HG03139 (cell line): ENCODE data around the gene PTCD1.

ENCODE experiments used
- ATAC-seq: cut with Tn5 transposase; IDR thresholded peaks from one replicate; pipeline ENCODE4 v1.9.1; 2021; ENCODE audit not compliant: unreplicated experiment

Gene PTCD1, protein sequence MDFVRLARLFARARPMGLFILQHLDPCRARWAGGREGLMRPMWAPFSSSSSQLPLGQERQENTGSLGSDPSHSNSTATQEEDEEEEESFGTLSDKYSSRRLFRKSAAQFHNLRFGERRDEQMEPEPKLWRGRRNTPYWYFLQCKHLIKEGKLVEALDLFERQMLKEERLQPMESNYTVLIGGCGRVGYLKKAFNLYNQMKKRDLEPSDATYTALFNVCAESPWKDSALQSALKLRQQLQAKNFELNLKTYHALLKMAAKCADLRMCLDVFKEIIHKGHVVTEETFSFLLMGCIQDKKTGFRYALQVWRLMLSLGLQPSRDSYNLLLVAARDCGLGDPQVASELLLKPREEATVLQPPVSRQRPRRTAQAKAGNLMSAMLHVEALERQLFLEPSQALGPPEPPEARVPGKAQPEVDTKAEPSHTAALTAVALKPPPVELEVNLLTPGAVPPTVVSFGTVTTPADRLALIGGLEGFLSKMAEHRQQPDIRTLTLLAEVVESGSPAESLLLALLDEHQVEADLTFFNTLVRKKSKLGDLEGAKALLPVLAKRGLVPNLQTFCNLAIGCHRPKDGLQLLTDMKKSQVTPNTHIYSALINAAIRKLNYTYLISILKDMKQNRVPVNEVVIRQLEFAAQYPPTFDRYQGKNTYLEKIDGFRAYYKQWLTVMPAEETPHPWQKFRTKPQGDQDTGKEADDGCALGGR

DNA sequence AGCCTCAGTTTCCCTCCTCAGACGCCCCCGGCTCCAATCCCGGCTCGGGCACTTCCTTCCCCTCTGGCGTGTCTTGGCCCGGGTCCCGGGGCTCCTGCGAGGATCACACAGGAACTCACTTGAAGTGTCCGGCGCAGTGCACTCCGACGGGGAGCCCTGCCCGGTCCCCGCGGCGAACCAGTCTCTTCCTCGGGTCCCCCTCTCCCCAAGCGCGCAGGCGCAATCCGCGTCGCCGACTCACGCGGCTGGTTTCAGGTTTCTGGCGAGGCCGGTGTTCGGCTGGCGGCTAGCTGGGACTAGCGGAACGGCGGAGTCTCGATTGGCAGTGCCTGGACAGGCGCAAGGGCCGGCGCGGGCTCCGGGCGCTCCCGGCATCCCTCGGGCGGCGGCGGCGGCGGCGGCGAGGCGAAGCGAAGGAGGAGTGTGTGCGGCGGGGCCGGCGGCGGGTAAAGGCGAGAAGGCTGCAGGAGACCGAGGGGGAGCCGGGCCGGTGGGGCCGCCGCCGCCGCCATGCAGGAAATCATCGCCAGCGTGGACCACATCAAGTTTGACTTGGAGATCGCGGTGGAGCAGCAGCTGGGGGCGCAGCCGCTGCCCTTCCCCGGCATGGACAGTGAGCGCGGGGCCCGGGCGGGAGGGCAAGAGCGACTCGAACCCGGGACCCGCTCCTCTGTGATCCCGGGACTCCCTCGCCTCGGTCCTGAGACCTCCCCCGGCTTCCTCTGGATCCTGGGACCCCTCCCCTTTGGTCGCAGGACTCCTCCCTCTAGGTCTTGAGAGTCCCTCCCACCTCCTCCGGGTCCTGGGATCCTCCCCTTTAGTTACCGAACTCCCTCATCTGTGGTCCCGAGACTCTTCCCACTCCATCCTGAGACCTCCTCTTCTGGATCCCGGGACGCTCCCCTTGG lies at the start of gene PTCD1, which contains the start of gene CPSF4:
TSS of gene PTCD1 (minus strand) at position 226 of the 908 bp plus-strand sequence. CDS start 3,556 bp downstream, outside the sequence.
TSS of gene CPSF4 (plus strand) at position 371 of the 908 bp plus-strand sequence. CDS start at position 511, 140 bp downstream.
- ATAC-seq, result peak; percentile 85

DNA sequence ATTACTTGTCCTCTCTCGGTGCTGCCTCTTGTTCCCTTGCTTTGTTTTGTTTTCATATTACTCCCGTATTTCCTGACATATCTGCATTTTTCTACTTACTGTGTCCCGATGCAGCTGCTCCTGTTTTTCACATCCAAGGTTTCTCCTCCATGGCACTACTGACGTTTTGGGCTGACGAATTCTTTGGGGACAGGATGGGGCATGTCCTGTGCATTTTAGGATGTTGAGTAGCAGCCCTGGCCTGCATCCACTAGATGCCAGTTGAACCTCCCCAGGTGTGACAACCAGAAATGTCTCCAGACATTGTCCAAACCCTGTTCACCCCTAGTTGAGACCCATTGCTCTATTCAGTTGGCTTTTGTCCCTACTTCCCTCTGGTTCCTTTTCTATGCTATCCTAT lies 46.5 kb upstream of the PTCD1 start:
- ATAC-seq, result no peak

DNA sequence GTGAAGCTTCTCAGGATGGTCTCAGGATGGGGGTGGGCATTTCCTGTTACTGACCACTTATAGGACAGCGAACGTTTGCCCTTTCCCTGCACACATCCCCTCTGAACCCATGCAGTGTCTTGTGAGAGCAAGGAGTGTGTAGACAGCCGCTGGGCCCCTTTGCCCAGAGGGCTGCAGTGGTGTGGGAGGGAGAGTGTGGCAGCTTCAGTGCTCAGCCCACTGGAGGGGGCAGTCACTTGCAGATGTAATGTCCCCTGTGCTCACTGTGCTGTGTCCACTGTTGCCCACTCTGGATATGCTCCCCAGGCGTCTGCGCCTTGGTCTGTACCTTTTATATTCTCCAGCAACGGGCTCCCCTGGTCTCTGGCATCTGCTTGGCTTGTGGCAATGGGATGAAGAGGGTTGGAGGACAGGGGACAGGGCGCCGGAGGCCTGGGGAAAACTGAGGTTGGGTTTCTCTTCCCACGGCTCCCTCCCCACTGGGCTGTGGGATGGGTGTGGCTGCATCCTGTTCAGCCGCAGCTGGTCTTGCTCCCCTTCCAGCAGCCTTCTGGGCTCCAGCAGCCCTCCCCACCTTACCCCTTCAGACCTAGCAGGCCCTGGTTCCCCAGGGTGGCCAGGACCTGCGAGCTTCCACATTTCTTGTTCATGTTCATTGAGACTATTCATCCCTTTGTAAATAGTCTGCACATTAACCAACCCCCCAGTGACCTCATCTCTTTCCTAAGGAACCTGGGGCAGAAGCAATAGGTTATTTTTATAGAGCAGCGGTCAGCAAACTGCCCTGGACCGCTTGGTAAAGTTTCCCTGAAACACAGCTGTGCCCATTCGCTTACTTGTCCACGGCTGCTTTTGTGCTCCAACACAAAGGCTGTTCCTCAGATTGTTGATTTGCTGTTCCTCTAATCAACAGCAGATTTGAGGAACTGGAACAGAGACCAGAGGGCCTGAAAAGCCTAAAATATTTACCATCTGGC lies 40.2 kb upstream of the PTCD1 start:
- ATAC-seq, result no peak

- ATAC-seq, result no peak
Observed at GRCh38 chr7:99476107-99476506, 37.5 kb upstream of the PTCD1 start.

- no peak for ATAC-seq
Observed at GRCh38 chr7:99473315-99473596, 34.7 kb upstream of the PTCD1 start.

DNA sequence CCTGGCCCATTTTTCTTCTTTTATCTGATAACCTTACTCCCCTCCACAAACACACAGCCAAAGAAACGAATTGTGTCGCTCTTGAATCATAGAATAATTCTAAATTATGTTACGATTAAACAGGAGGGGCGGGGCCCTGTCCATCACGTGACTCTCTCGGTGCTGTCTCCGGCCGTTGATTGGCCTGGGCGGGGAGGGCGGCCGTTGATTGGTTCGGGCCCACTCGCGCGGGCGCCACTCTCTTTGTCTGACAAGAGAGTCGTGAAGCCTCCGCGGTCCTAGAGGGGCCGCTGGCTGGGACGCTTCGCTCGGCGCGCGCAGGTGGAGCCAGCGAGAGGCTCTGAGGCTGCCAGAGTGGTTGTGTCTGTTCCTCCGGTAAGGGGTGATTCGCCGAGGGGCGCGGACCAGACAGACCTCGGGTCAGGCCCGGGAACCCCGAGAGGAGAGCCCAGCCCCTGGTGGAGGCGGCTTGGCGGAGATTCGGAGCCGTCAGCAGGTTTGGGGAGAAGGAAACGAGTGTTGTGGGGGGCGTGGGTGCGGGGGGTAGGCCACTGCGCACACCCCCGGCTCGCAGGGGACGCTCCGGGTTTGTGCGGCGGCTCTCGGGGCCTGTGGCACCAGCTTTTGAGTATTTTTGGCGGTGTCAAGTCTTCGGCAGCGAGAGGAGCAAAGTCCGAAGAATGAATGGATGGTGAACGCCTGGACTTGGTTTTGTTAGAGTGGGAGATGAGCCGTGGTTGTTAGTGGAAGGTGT lies 34.1 kb upstream of the PTCD1 start, which contains the start of gene ZNF789:
TSS of gene ZNF789 (plus strand) at position 330 of the 754 bp plus-strand sequence. CDS start 3,567 bp downstream, outside the sequence.
- peak; percentile 95 for ATAC-seq

- ATAC-seq, result no peak
Observed at GRCh38 chr7:99469381-99470065, 30.9 kb upstream of the PTCD1 start.

GRCh38 chr7:99468336-99468918 lies 29.8 kb upstream of the PTCD1 start:
- ATAC-seq, result no peak

GRCh38 chr7:99465421-99465768 lies 26.8 kb upstream of the PTCD1 start:
- ATAC-seq, result no peak

GRCh38 chr7:99461221-99461620 lies 22.6 kb upstream of the PTCD1 start:
- ATAC-seq, result no peak

DNA sequence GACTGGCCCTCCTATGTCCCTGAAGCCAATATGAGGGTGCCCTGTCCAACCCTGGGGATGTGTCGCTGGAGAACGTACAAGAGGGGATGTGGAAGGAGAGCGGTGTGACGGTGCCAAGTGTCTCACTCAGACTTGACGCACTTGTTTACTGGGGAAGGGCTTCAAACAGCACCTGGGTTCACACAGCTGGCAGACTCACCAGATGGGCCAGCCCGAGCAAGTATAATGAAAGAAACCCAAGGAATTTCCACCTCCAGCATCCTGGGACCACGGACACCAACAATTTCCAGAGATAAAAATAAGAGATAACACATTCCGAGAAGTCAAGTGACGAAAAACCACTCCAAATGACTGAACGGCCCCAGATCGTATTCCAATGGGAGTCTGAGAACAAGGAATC lies 22.1 kb upstream of the PTCD1 start:
- no peak for ATAC-seq

- ATAC-seq, result no peak
Observed at GRCh38 chr7:99459087-99459486, 20.5 kb upstream of the PTCD1 start.

- ATAC-seq, result no peak
Observed at GRCh38 chr7:99457650-99458493, 19.3 kb upstream of the PTCD1 start.

GRCh38 chr7:99457050-99457649 lies 18.6 kb upstream of the PTCD1 start:
- no peak for ATAC-seq

GRCh38 chr7:99456288-99456687 lies 17.7 kb upstream of the PTCD1 start:
- no peak for ATAC-seq

DNA sequence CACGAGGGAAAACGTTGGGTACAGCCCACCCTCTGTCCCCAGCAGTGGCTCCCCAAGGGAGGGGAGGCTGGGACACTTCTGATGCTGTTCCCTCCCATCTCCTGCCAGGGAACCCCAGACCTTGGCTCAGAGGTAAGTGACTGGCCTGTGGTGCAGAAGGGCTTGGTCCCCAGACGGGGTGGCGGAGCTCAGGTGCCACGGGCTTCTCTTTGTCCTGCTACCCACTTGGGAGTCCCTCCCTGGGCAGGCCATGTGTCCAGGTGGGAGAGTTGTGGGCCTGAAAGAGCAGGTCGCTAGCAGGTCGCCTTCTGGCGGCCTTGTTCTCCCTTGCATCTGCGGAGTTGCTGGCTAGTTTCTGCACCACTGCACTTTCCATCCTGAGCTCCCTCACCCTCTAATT lies 17.3 kb upstream of the PTCD1 start:
- no peak for ATAC-seq

DNA sequence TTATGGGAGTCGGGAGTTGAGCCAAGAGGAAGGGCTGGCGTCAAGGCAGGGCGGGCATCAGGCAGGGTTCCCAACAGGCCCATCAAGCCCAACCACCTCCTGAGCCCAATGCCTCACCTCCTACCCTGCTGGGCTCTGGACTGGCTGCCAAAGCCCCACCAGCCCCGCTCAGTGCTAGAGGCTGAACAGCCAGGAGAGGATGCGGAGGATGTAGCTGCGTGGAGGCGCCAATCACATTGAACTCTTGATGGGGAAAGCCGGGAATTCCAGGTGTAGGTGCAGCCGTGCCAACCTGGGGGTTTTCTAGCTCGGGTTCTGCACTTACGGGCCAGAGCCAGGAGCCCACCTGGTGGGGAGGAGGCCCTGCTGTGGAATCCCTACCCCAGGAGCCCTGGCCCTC lies 14.5 kb upstream of the PTCD1 start:
- no peak for ATAC-seq
